Progenitor cell of endocrine pancreas (in vitro differentiated cells): ENCODE results near the gene PCNP. TPM values are rescaled to one million over a fixed set of nuclear protein-coding genes. Genes with fewer than 3 reads are reported as not detected.

Experiments
- DNase-seq: peaks from one replicate; pipeline ENCODE4 v3.0.0; 2021; ENCODE audit warnings: low spot score; ENCODE audit not compliant: unreplicated experiment
- H3K27ac Mint-ChIP-seq: 2 replicates; pipeline ENCODE4 v1.8.0; 2021; ENCODE audit warnings: mild to moderate bottlenecking, moderate library complexity, mixed read lengths
- H3K27me3 Mint-ChIP-seq: 2 replicates; pipeline ENCODE4 v1.8.0; 2021; ENCODE audit warnings: mixed read lengths
- H3K36me3 Mint-ChIP-seq: 2 replicates; pipeline ENCODE4 v1.8.0; 2022; ENCODE audit warnings: mixed read lengths; ENCODE audit not compliant: insufficient read depth
- H3K4me1 Mint-ChIP-seq: 2 replicates; pipeline ENCODE4 v1.8.0; 2021; ENCODE audit warnings: low read depth, mixed read lengths
- H3K4me3 Mint-ChIP-seq: 2 replicates; pipeline ENCODE4 v1.8.0; 2021; ENCODE audit warnings: low read depth, mild to moderate bottlenecking, moderate library complexity, mixed read lengths
- H3K9me3 Mint-ChIP-seq: 2 replicates; pipeline ENCODE4 v1.8.0; 2021; ENCODE audit warnings: low read depth, mixed read lengths
- CTCF ChIP-seq: fragments of 200-600 bp; sonication (generic); IDR thresholded peaks from one replicate; pipeline ENCODE4 v1.5.0; 2021; ENCODE audit warnings: antibody characterized with exemption, mild to moderate bottlenecking; ENCODE audit not compliant: unreplicated experiment
- total RNA-seq: library from RNA; stranded (reverse); gene quantifications from 2 replicates; pipeline ENCODE4 v1.2.1, GENCODE V29; 2021

The PCNP gene
- total RNA-seq, 1 donor from 2014 or later: 154 TPM

- TF ChIP-seq CTCF: no peak
- H3K4me3 Mint-ChIP-seq: no peak overlapping the region
- H3K9me3 Mint-ChIP-seq: no peaks in the 10 kb centered on the region
- peaks cover 9% of the 10 kb centered on the region for H3K27me3 Mint-ChIP-seq
- H3K27ac Mint-ChIP-seq: no peak overlapping the region
- no peaks in the 10 kb centered on the region for H3K36me3 Mint-ChIP-seq
- no peak for DNase-seq
- H3K4me1 Mint-ChIP-seq: peaks cover 13% of the 10 kb centered on the region
Observed at GRCh38 chr3:101635345-101635744, 61.4 kb downstream of the PCNP start.

- no peak overlapping the region for H3K4me3 Mint-ChIP-seq
- no peak overlapping the region for H3K27ac Mint-ChIP-seq
- peak; percentile 30 for DNase-seq
- H3K27me3 Mint-ChIP-seq: peaks cover 9% of the 10 kb centered on the region
- peak; percentile 65 for TF ChIP-seq CTCF
- no peaks in the 10 kb centered on the region for H3K36me3 Mint-ChIP-seq
- no peaks in the 10 kb centered on the region for H3K9me3 Mint-ChIP-seq
- peaks cover 16% of the 10 kb centered on the region for H3K4me1 Mint-ChIP-seq
Observed at GRCh38 chr3:101635954-101636798, 62.2 kb downstream of the PCNP start.

- no peaks in the 10 kb centered on the region for H3K36me3 Mint-ChIP-seq
- H3K27ac Mint-ChIP-seq: no peak overlapping the region
- H3K4me1 Mint-ChIP-seq: peaks cover 21% of the 10 kb centered on the region
- no peak for DNase-seq
- H3K27me3 Mint-ChIP-seq: peaks cover 9% of the 10 kb centered on the region
- no peak for TF ChIP-seq CTCF
- no peaks in the 10 kb centered on the region for H3K9me3 Mint-ChIP-seq
- H3K4me3 Mint-ChIP-seq: no peak overlapping the region
Observed at GRCh38 chr3:101637451-101637850, 63.5 kb downstream of the PCNP start.

GRCh38 chr3:101638261-101638745, 64.3 kb downstream of the PCNP start:
- Mint-ChIP-seq H3K9me3 (no peaks in the 10 kb centered on the region), H3K27ac (no peak overlapping the region), H3K27me3 (peaks cover 9% of the 10 kb centered on the region), H3K4me1 (peaks cover 23% of the 10 kb centered on the region), H3K36me3 (peaks cover 2% of the 10 kb centered on the region), H3K4me3 (no peak overlapping the region)
- peak; percentile 14 for TF ChIP-seq CTCF
- no peak for DNase-seq

- Mint-ChIP-seq H3K27ac (peak overlapping the region; percentile 64), H3K4me3 (no peak overlapping the region), H3K9me3 (no peaks in the 10 kb centered on the region), H3K4me1 (peaks cover 23% of the 10 kb centered on the region), H3K27me3 (peaks cover 7% of the 10 kb centered on the region), H3K36me3 (peaks cover 2% of the 10 kb centered on the region)
- DNase-seq: no peak
- TF ChIP-seq CTCF: no peak
Observed at GRCh38 chr3:101639280-101639963, 65.4 kb downstream of the PCNP start.
